Measurements from ENCODE around the gene DIPK1B. TPM values are rescaled to one million over a fixed set of nuclear protein-coding genes. Genes with fewer than 3 reads are reported as not detected.

DIPK1B gene
- total RNA-seq, 1 experiment from 2014 or later, result 45.4 TPM

DNA sequence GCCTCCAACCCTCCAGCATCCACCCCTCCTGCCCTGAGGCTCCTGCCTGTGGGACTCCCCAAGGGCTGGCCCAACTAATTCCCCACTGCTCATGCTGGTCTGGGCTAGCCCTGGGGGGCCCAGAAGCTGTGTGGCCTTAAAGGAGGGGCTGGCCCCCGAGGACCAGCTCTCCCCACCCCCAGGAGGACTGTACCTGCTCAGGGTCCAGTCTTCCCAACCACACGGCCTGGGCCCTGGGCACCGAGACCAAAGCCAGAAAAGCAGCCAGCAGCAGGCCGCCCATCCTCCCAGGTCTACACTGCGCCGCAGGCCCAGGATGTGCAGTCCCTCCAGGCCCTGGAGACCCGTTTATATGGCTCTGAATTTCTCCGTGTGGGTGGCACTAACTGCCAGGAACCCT is 35.8 kb downstream of the DIPK1B start, which contains the start of gene LCN6 (continued):
- TF ChIP-seq, protein P1, sequence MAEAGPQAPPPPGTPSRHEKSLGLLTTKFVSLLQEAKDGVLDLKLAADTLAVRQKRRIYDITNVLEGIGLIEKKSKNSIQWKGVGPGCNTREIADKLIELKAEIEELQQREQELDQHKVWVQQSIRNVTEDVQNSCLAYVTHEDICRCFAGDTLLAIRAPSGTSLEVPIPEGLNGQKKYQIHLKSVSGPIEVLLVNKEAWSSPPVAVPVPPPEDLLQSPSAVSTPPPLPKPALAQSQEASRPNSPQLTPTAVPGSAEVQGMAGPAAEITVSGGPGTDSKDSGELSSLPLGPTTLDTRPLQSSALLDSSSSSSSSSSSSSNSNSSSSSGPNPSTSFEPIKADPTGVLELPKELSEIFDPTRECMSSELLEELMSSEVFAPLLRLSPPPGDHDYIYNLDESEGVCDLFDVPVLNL (CRISPR knock-in tag; IDR thresholded peaks at IDR 0.05; ENCODE audit: borderline replicate concordance, low read depth), result no peak
- TF ChIP-seq, protein P2, sequence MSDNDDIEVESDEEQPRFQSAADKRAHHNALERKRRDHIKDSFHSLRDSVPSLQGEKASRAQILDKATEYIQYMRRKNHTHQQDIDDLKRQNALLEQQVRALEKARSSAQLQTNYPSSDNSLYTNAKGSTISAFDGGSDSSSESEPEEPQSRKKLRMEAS (CRISPR knock-in tag; IDR thresholded peaks at IDR 0.05), result no peak
- TF ChIP-seq JUN (CRISPR knock-in tag; IDR thresholded peaks at IDR 0.05) (no peak), FOXP1 (CRISPR knock-in tag; IDR thresholded peaks at IDR 0.05; ENCODE audit: borderline replicate concordance) (no peak)
- TF ChIP-seq, protein P3, sequence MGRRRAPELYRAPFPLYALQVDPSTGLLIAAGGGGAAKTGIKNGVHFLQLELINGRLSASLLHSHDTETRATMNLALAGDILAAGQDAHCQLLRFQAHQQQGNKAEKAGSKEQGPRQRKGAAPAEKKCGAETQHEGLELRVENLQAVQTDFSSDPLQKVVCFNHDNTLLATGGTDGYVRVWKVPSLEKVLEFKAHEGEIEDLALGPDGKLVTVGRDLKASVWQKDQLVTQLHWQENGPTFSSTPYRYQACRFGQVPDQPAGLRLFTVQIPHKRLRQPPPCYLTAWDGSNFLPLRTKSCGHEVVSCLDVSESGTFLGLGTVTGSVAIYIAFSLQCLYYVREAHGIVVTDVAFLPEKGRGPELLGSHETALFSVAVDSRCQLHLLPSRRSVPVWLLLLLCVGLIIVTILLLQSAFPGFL (CRISPR knock-in tag; IDR thresholded peaks at IDR 0.05; ENCODE audit: borderline replicate concordance), result no peak

DNA sequence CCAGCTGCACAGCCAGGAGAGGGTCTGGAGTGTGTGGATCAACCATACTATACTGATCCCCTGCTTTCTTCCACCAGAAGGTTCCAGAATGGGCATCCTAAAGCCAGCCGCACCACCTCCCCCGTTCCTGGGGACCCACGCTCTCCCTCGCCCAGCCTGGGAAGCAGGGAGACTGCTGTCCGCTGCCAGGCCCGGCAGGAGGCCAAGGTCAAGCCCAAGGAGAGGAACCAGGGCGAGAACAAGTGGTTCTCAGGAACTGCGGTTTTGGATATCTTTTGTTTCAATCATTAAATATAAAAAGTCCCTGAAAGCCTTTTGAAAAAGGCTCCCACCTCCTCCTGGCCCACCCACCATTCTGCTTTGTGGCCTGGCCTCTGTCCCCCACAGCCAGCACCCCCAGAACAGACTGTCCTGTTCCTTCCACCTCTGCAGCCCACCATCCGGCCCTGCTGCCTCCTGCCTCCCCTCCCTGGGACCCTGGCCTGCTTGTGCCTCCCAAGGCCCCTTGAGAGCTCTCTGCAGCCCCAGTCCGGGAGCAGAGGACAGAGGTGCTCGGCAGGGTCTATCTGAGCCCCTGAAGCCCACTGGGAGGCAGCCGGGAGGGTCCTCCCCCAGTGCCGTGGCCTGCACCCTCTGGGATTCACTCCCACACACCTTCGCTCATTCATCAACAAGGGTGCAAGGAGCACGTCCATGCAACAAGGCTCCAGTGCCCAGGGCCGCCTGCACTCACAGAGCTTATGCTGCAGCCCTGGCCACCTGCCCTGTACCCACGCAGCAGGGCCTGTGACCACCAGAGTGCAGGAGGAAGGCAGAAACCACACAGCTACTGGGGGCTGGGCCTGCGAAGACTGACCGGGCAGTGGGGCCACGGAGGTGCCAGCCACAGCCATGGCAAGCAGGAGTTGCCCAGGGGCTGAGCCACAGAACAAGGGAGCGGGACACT is 36.6 kb downstream of the DIPK1B start:
- ChIA-PET POLR2A (no interaction called here), CTCF (interaction anchor here (1.1 to 1.6 kb wide), 2 partner anchors 9 to 14 kb away, joined by 3 to 8 read pairs; partner anchors contain the start of gene LCN8)
- Mint-ChIP-seq H3K9me3 (peaks cover 20% of the 10 kb centered on the region), H3K36me3 (peaks cover 8% of the 10 kb centered on the region; the same call in 1 of the 2 replicates), H3K27me3 (ENCODE audit: low read depth) (0 out of 2 replicates have a peak, but pooled peaks cover 3% of the 10 kb centered on the region), H3K27ac (no peak overlapping the region; the same call in 1 of the 2 replicates), H3K4me1 (no peaks in the 10 kb centered on the region), H3K4me3 (no peak overlapping the region)
- no peak for DNase-seq (ENCODE audit: low spot score)
- no peak for ATAC-seq
- no peak for TF ChIP-seq TCF7 (CRISPR knock-in tag; IDR thresholded peaks at IDR 0.05; ENCODE audit: low read depth)
- no peak for TF ChIP-seq ZBTB21 (CRISPR knock-in tag; IDR thresholded peaks at IDR 0.05; ENCODE audit: borderline replicate concordance)
- TF ChIP-seq, protein P4, sequence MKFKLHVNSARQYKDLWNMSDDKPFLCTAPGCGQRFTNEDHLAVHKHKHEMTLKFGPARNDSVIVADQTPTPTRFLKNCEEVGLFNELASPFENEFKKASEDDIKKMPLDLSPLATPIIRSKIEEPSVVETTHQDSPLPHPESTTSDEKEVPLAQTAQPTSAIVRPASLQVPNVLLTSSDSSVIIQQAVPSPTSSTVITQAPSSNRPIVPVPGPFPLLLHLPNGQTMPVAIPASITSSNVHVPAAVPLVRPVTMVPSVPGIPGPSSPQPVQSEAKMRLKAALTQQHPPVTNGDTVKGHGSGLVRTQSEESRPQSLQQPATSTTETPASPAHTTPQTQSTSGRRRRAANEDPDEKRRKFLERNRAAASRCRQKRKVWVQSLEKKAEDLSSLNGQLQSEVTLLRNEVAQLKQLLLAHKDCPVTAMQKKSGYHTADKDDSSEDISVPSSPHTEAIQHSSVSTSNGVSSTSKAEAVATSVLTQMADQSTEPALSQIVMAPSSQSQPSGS (CRISPR knock-in tag; IDR thresholded peaks at IDR 0.05; ENCODE audit: borderline replicate concordance, low read depth), result no peak
- no peak for TF ChIP-seq NFATC4 (CRISPR knock-in tag; IDR thresholded peaks at IDR 0.05)
- TF ChIP-seq, protein P5, sequence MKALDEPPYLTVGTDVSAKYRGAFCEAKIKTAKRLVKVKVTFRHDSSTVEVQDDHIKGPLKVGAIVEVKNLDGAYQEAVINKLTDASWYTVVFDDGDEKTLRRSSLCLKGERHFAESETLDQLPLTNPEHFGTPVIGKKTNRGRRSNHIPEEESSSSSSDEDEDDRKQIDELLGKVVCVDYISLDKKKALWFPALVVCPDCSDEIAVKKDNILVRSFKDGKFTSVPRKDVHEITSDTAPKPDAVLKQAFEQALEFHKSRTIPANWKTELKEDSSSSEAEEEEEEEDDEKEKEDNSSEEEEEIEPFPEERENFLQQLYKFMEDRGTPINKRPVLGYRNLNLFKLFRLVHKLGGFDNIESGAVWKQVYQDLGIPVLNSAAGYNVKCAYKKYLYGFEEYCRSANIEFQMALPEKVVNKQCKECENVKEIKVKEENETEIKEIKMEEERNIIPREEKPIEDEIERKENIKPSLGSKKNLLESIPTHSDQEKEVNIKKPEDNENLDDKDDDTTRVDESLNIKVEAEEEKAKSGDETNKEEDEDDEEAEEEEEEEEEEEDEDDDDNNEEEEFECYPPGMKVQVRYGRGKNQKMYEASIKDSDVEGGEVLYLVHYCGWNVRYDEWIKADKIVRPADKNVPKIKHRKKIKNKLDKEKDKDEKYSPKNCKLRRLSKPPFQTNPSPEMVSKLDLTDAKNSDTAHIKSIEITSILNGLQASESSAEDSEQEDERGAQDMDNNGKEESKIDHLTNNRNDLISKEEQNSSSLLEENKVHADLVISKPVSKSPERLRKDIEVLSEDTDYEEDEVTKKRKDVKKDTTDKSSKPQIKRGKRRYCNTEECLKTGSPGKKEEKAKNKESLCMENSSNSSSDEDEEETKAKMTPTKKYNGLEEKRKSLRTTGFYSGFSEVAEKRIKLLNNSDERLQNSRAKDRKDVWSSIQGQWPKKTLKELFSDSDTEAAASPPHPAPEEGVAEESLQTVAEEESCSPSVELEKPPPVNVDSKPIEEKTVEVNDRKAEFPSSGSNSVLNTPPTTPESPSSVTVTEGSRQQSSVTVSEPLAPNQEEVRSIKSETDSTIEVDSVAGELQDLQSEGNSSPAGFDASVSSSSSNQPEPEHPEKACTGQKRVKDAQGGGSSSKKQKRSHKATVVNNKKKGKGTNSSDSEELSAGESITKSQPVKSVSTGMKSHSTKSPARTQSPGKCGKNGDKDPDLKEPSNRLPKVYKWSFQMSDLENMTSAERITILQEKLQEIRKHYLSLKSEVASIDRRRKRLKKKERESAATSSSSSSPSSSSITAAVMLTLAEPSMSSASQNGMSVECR (CRISPR knock-in tag; IDR thresholded peaks at IDR 0.05; ENCODE audit: borderline replicate concordance), result no peak
- TF ChIP-seq MXD4 (CRISPR knock-in tag; IDR thresholded peaks at IDR 0.05; ENCODE audit: borderline replicate concordance), result no peak
- no peak for TF ChIP-seq OVOL2 (CRISPR knock-in tag; IDR thresholded peaks at IDR 0.05; ENCODE audit: borderline replicate concordance)
- TF ChIP-seq SOX15 (CRISPR knock-in tag; IDR thresholded peaks at IDR 0.05), result no peak
- no peak for TF ChIP-seq NFE2L1 (CRISPR knock-in tag; IDR thresholded peaks at IDR 0.05)
- TF ChIP-seq NR1H2 (CRISPR knock-in tag; IDR thresholded peaks at IDR 0.05), result no peak
- no peak for TF ChIP-seq NFYB (CRISPR knock-in tag; conservative IDR thresholded peaks at IDR 0.05; ENCODE audit: low read depth)
- TF ChIP-seq, protein P6, sequence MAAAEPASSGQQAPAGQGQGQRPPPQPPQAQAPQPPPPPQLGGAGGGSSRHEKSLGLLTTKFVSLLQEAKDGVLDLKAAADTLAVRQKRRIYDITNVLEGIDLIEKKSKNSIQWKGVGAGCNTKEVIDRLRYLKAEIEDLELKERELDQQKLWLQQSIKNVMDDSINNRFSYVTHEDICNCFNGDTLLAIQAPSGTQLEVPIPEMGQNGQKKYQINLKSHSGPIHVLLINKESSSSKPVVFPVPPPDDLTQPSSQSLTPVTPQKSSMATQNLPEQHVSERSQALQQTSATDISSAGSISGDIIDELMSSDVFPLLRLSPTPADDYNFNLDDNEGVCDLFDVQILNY (CRISPR knock-in tag; IDR thresholded peaks at IDR 0.05), result no peak
- TF ChIP-seq CREM (CRISPR knock-in tag; IDR thresholded peaks at IDR 0.05), result no peak
- TF ChIP-seq, protein P7, sequence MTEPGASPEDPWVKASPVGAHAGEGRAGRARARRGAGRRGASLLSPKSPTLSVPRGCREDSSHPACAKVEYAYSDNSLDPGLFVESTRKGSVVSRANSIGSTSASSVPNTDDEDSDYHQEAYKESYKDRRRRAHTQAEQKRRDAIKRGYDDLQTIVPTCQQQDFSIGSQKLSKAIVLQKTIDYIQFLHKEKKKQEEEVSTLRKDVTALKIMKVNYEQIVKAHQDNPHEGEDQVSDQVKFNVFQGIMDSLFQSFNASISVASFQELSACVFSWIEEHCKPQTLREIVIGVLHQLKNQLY (CRISPR knock-in tag; IDR thresholded peaks at IDR 0.05), result no peak
- no peak for TF ChIP-seq ZNF416 (CRISPR knock-in tag; IDR thresholded peaks at IDR 0.05)
- no peak for TF ChIP-seq EMX1 (CRISPR knock-in tag; IDR thresholded peaks at IDR 0.05)
- TF ChIP-seq, protein P8, sequence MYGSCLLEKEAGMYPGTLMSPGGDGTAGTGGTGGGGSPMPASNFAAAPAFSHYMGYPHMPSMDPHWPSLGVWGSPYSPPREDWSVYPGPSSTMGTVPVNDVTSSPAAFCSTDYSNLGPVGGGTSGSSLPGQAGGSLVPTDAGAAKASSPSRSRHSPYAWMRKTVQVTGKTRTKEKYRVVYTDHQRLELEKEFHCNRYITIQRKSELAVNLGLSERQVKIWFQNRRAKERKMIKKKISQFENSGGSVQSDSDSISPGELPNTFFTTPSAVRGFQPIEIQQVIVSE (CRISPR knock-in tag; IDR thresholded peaks at IDR 0.05; ENCODE audit: borderline replicate concordance), result no peak
- no peak for TF ChIP-seq ATF1 (CRISPR knock-in tag; IDR thresholded peaks at IDR 0.05)
